GDM1 (cell line): ENCODE data around the gene GSTT2B.
"Not testable (repeated sequence)": the region's sequence is repeated elsewhere in the genome, so short reads cannot be mapped to it uniquely, and the experiment has no call there.

Experiments used
- DNase-seq: peaks from one replicate; lab custom pipeline; 2025; lab: John Stamatoyannopoulos, UW

GSTT2B gene

DNA sequence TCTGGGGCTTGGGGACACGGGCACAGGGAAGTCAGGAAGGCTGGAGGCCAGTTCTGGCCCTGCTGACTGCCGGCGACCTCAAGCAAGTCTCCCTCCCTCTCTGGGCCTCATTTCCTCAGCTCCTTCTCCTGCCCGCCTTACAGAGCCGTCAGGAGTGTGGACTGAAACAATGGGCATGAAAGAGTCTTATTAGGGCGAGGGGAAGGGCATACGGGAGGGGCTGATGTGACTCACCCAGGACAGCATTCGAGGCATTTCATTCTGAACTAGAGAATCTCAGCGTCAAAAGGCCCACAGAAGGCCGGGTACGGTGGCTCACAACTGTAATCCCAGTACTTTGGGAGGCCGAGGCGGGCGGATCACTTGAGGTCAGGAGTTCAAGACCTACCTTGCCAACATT, 20.8 kb downstream of the GSTT2B start:
- not testable (repeated sequence) for DNase-seq

- DNase-seq, result no peak
Observed at GRCh38 chr22:23939017-23939357, 22.0 kb downstream of the GSTT2B start.

GRCh38 chr22:23938328-23939016, 22.5 kb downstream of the GSTT2B start:
- DNase-seq, result no peak

- no peak for DNase-seq
Observed at GRCh38 chr22:23926561-23926960, 34.4 kb downstream of the GSTT2B start.

- DNase-seq, result no peak
Observed at GRCh38 chr22:23925020-23925606, 35.9 kb downstream of the GSTT2B start.

GRCh38 chr22:23922921-23923320, 38.1 kb downstream of the GSTT2B start:
- DNase-seq, result no peak

- DNase-seq, result not testable (repeated sequence)
Observed at GRCh38 chr22:23921586-23922201, 39.3 kb downstream of the GSTT2B start.

DNA sequence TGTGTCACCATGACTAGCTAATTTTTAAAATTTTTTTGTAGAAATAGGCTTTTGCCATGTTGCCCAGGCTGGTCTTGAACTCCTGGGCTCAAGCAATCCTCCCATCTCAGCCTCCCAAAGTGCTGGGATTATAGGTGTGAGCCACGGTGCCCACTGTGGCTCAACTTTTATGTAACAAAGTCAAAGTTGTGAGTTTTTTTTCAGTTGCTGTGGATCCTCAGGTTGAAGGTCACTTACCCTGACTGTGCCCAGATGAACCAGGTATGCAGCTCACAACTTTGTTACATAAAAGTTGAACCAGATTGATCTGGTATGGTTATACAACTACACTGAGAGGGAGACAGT, 40.8 kb downstream of the GSTT2B start:
- not testable (repeated sequence) for DNase-seq

DNA sequence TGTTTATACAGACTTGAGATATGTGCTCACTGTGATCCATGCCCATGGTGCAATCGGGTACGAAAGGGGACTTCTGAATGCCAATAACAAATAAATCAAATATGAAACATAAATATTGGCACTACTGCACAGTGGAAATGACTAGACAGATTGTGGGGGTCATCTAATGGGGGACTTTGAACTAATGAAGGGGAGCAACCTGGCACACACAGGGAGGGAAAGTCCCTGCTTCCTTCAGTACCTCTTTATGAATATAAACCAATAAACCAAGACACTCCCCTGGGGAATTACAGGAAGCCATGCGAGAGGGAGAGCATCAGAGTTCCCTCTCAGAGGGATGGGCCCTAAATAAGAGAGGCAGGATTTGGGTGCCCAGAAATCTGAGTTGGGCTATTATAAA, 45.7 kb downstream of the GSTT2B start:
- DNase-seq, result no peak

GRCh38 chr22:23913661-23914353, 47.2 kb downstream of the GSTT2B start:
- peak; percentile 99 for DNase-seq

- DNase-seq, result no peak
Observed at GRCh38 chr22:23913306-23913660, 47.7 kb downstream of the GSTT2B start.

DNA sequence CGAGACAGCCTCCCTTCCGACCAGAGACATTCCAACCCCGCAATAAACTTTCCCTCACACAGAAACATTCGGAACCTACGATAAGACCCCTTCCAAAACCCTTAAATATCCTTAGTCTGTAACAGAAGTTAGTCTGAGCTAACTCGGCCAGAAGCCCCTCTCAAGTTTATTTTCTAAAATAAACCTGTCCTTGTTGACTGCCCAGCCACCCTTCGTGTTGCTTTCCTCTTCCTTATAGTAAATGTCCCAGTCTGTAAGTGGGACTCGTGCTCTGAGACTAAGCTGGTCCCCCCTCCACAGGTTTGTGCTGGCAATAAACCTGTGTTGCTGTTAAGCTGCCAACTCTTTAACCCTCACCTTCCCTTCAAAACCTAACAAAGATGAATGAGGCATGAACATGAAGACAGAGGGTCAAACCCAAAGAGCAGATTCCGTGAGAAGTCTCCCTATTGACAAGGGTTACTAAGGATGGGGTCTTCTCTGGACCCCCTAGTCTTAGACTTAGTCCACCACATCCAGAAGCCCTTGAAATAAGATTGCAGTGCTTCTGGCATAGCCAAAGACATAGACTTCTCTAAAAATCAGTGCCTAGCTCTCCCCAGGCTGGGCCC, 48.6 kb downstream of the GSTT2B start:
- no peak for DNase-seq

DNA sequence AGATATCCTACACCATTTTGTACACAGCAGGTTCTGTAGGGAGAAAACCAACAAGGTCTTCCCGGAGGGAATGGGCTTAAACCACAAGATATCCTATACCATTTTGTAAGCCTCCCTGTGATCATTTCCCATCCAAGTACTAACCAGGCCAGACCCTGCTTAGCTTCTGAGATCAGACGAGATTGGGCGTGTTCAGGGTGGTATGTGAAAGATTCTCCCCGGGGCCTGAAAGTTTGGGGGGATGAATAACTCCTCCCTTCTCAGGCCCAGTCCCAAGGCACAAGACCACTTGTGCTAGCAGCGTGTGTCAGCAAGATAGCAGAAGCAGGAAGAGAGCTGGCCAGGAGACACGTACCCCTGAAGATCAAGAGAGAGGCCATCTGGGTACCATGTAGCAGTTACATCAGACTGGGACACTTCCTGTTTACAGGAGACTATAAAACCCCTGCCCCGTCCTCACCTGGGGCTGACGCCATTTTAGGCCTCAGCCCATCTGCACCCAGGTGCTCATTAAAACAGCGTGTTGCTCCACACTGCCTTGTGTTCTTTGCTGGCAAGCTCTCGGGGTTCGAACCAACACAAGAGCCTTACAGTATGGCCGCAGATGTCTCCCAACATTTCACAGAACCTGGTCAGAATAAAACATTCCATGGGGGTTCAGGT, 49.5 kb downstream of the GSTT2B start:
- DNase-seq, result no peak

- no peak for DNase-seq
Observed at GRCh38 chr22:23910496-23911190, 50.4 kb downstream of the GSTT2B start.

GRCh38 chr22:23909296-23909898, 51.6 kb downstream of the GSTT2B start:
- DNase-seq, result no peak

- no peak for DNase-seq
Observed at GRCh38 chr22:23908587-23909205, 52.3 kb downstream of the GSTT2B start.

GRCh38 chr22:23907423-23907822, 53.6 kb downstream of the GSTT2B start:
- DNase-seq, result not testable (repeated sequence)
